Aorta (tissue), 5 donors: Measurements from ENCODE around the gene PLEKHA6. TPM values are rescaled to one million over a fixed set of nuclear protein-coding genes. Genes with fewer than 3 reads are reported as not detected.

Experiments used
- ATAC-seq: fragments of 200-7000 bp; cut with Tn5 transposase; one replicate; pipeline ENCODE4 v1.9.1; 2022; ENCODE audit warnings: moderate library complexity; ENCODE audit not compliant: low FRiP score
- DNase-seq, 2 donors: peaks; one replicate each; pipeline ENCODE4 v3.0.0-alpha.2; 2020
- H3K27ac ChIP-seq, 2 donors: one replicate each; pipeline ENCODE4 v1.5.1; 2013; ENCODE audit warnings: low read length in 2 of 2, mild to moderate bottlenecking in 2 of 2, moderate library complexity in 2 of 2, control low read depth in 1 of 2, inconsistent platforms in 1 of 2, low read depth in 1 of 2
- H3K27me3 ChIP-seq, 2 donors: one replicate each; pipeline ENCODE4 v1.6.1; 2013; ENCODE audit warnings: control low read depth in 1 of 2, low read length in 1 of 2, mild to moderate bottlenecking in 1 of 2, moderate library complexity in 1 of 2; ENCODE audit not compliant: insufficient read depth in 2 of 2, control insufficient read depth in 1 of 2
- H3K36me3 ChIP-seq, 2 donors: one replicate each; pipeline ENCODE4 v1.6.1; 2013; ENCODE audit warnings: control low read depth in 1 of 2, low read length in 1 of 2, mild to moderate bottlenecking in 1 of 2; ENCODE audit not compliant: insufficient read depth in 2 of 2, control insufficient read depth in 1 of 2
- H3K4me1 ChIP-seq, 2 donors: one replicate each; pipeline ENCODE4 v1.6.1; 2013; ENCODE audit warnings: low read length in 2 of 2, control low read depth in 1 of 2, mild to moderate bottlenecking in 1 of 2, moderate library complexity in 1 of 2; ENCODE audit not compliant: insufficient read depth in 2 of 2, control insufficient read depth in 1 of 2
- H3K4me3 ChIP-seq, 2 donors: one replicate each; pipeline ENCODE4 v1.5.1; 2013; ENCODE audit warnings: low read length in 2 of 2, control low read depth in 1 of 2, mild to moderate bottlenecking in 1 of 2
- H3K9me3 ChIP-seq: one replicate; pipeline ENCODE4 v1.6.1; 2013; ENCODE audit warnings: mild to moderate bottlenecking, low read length; ENCODE audit not compliant: control insufficient read depth
- WGBS, 2 donors: extraction: QIAGEN DNeasy Blood & Tissue Kit; methylation state at CpG; one replicate each; pipeline ENCODE4 v1.1.7; 2013; 5-methylcytosine and 5-hydroxymethylcytosine counted together
- intact Hi-C, 2 donors: fragments of 100-400 bp; cut with DNase I; formaldehyde crosslinking; loops; one replicate each; pipeline versions ENCODE4 v1.14.2 to v1.15.0; 2022
- polyA plus RNA-seq, 2 donors: library from polyadenylated mRNA; stranded (reverse); fragments of 200-250 nt; gene quantifications; one replicate each; pipeline ENCODE4 v1.2.3, GENCODE V29; 2013
- total RNA-seq, 2 donors: library from RNA; stranded (reverse); fragmentation: NEBNext Ultra II Directional; extraction: Animal tissue kit (Norgen Biotek cat#: 25700); gene quantifications; one replicate each; pipeline ENCODE4 v1.2.1, GENCODE V29; 2021
- donor health status: healthy with polysubstance abuse.
- donor health status: Bipolar disorder and iron deficiency.
- donor health status: DM: no; HTN: no; CAD: no.
- donor health status: DM: no; HTN: no; CAD: no.
- donor health status: DM: yes; HTN: yes; CAD: no.

PLEKHA6 gene
- total and polyA plus RNA-seq, 4 donors = 0.56 to 19.6 (median 5.0) TPM

DNA sequence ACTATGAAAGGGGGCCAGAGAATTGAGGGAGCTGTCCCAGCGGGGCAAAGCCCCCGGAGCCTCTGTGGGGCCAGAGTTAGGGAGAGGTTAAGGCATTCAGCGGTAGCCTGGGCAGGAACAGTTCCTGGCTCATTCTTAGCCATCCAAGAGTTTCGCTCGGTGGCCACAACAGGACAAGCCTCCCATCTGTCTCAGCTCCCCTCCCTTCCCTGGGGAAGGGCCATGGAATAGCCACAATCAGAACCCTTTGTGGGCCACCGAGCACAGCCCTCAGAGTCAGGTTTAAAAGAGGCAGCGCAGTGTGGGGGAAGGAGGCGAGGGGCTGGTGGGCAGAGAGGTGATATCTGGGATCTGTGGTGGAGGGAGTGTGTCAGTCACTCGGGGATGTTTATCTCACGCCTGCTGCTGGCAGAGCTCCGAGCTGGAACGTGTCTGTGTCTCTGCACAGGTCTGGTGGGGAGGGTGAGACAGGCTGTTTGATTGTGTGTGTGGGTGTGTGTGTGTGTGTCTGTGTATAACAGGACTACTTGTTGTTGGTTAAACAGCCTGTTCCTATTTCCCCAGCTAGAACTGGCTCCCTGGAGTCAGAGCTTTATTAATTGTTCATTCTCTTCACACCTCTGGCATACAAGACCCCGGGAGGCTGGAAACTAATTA lies 96.3 kb downstream of the PLEKHA6 start:
- no peaks in the 10 kb centered on the region for H3K9me3 ChIP-seq
- no peaks in the 10 kb centered on the region for H3K36me3 ChIP-seq
- H3K27ac ChIP-seq = no peak overlapping the region
- no peak for ATAC-seq
- H3K27me3 ChIP-seq = no peaks in the 10 kb centered on the region
- DNase-seq = no peak
- 47 to 54% methylated on average over 13 of the region's 13 CpGs for WGBS, 2 donors
- intact Hi-C loops = no loop called here
- no peak overlapping the region for H3K4me3 ChIP-seq
- no peaks in the 10 kb centered on the region for H3K4me1 ChIP-seq

DNA sequence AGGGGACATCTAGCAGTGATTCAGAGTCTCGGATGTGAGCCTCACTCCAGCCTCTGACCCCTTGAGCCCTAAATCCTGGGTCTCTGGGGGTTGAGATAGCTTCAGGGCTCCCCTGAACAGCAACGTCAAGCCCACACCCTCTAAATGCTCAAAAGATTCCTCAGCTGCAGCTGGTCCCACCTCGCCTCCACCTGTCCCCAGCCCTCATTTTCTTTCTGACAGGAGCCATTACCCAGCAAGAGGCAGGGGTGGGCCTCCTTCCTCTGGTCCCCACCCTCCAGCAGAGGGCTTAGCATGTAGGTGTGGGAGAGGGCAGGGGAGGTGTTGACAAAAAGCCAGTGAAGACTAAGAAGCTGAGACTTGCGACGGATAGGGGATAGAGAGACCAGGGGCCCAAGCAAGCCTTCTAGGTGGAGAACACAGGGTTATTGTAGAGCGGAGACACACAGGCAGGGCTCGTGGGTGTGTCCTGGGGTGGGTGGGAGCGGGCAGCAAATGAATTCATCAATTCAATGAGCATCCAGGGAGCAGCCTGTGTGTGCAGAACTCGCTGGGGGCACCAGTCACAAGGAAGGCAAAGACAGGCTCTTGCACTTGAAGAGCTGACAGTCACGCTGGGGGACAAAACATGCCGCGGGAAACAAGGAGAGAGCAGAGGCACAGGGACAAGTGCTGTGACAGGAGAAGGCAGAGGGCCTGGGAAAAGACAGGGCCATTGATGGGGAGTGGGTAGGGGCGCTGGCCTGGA lies 97.0 kb downstream of the PLEKHA6 start:
- no peaks in the 10 kb centered on the region for H3K4me1 ChIP-seq
- WGBS, 2 donors = 78 to 83% methylated on average over 13 of the region's 13 CpGs
- H3K36me3 ChIP-seq = no peaks in the 10 kb centered on the region
- no peak overlapping the region for H3K4me3 ChIP-seq
- DNase-seq (no peak), ATAC-seq (no peak)
- intact Hi-C loops = no loop called here
- no peaks in the 10 kb centered on the region for H3K27me3 ChIP-seq
- no peak overlapping the region for H3K27ac ChIP-seq
- no peaks in the 10 kb centered on the region for H3K9me3 ChIP-seq

DNA sequence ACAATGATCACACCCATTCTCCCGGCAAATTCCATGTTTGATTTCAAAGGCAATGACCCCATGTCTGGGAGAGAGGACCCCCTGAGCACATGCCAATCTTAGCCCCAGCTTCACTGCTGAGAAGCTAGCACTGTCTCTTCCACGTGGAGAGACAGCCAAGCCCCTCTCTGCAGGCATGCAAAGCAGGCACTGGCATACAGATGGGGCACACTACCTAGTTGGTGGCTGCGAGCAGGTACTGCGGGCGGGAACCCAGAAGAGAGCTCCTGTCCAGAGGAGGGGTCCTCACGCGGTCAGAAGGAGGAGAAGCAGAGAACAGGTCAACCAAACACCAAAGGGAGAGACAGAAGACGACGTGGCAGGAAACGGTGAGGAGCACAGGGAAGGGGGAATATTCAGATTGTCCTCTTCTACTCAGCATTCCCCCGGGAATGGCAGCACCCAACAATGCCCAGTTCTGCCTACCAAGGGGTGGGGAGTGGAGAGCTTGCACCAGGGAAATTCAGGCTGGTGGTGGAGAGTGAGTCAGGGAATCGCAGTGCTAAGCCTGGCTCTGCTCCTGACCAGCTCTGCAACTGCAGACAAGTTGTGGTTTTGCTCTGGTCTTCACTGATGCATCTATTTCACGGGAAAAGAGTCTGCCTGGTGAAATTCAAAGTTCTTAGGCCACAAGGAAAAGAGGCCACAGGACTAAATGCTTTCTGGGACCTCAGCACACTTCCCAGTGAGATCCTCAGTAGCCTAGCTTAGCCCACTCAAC lies 97.8 kb downstream of the PLEKHA6 start:
- ATAC-seq = no peak
- intact Hi-C loops = no loop called here
- no peaks in the 10 kb centered on the region for H3K36me3 ChIP-seq
- no peaks in the 10 kb centered on the region for H3K9me3 ChIP-seq
- H3K27me3 ChIP-seq = no peaks in the 10 kb centered on the region
- H3K4me1 ChIP-seq = no peaks in the 10 kb centered on the region
- H3K4me3 ChIP-seq = no peak overlapping the region
- H3K27ac ChIP-seq = no peak overlapping the region
- no peak for DNase-seq
- 74 to 77% methylated on average over 13 of the region's 13 CpGs for WGBS, 2 donors

DNA sequence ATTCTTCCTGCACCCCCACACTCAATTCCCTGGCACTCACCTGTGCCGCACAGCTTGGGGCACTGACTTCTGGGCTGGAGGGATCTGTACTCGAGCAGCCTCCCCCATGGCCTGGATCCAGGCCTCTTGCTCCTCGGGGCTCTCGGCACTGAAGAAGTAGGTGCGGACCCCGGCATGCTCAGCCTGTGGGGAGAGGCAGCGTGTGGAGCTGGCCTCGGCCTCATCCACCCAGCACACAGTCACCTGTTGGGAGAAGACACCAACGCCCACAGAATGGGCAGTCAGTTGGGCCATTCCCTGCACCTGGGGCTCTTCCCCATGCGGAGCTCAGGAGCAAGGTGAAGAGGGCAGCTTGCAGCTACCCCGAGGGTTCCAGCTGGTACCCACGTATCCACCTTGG lies 98.5 kb downstream of the PLEKHA6 start:
- intact Hi-C loops = no loop called here
- no peak for ATAC-seq

DNA sequence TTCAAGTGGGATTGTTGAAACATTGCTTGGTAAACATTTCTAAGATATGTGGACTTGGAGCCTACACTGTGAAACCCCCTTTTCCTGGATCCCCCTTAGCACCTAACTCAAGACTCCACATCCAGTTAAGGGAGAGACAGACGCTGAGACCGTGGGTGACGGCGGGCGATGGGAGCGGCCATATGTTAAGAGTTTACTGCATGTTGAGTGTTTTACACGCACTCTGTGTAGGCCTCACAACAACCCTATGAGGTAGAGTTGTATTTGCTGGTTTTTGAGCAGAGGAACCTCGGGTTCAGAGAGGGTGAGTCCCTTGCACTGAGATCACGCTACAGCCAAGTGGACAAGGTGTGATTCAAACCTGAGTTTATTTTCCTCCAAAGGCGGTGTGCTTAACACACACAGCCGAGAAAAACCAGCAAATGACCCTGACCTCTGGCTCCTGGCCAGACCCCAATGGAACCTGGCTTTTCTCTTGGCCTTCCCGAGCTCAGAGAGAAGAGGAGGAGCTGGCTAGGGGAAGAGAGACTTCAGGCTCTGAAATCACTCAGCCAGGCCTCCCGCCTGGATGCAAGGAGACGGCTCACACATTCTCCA lies 99.0 kb downstream of the PLEKHA6 start:
- Histone ChIP-seq H3K4me1 (no peaks in the 10 kb centered on the region), H3K36me3 (no peaks in the 10 kb centered on the region), H3K9me3 (no peaks in the 10 kb centered on the region), H3K27ac (no peak overlapping the region), H3K4me3 (no peak overlapping the region), H3K27me3 (no peaks in the 10 kb centered on the region)
- WGBS, 2 donors = 90 to 93% methylated on average over 14 of the region's 14 CpGs
- ATAC-seq = no peak
- peak in 1 of 2 donors; percentile 49 for DNase-seq
- intact Hi-C loops = no loop called here

More for the DNA sequence above, 98.5 kb downstream of the PLEKHA6 start:
- H3K27ac ChIP-seq = no peak overlapping the region
- WGBS, 2 donors = 94 to 95% methylated on average over 12 of the region's 12 CpGs
- H3K4me1 ChIP-seq = no peaks in the 10 kb centered on the region
- H3K9me3 ChIP-seq = no peaks in the 10 kb centered on the region
- H3K4me3 ChIP-seq = no peak overlapping the region
- no peaks in the 10 kb centered on the region for H3K27me3 ChIP-seq
- no peaks in the 10 kb centered on the region for H3K36me3 ChIP-seq
- no peak for DNase-seq

DNA sequence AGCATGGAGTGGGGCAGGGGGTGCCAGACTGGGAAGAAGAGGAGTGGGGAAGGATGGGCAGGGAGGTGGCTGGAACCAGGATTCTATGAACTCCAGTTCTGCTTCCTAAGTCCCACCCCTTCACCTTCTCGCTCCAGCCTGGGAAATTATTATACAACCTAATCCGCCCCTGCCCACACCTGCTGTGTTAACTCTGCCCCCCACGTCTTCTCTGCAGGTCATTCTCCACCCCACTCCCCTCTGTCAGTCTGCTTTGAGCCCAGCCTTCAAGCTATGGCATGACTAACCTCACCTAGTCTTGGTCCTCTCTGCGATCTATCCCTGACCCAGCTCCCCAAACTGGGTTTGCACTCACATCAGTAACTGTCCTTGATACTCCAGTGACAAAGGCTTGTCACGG lies 99.9 kb downstream of the PLEKHA6 start:
- WGBS, 2 donors = 98 to 100% methylated on average over 5 of the region's 5 CpGs
- Histone ChIP-seq H3K36me3 (no peaks in the 10 kb centered on the region), H3K27me3 (no peaks in the 10 kb centered on the region), H3K9me3 (no peaks in the 10 kb centered on the region), H3K4me1 (no peaks in the 10 kb centered on the region), H3K27ac (no peak overlapping the region), H3K4me3 (no peak overlapping the region)
- intact Hi-C loops = loop anchor here in 1 of 2 donors (2.0 kb wide), 1 partner anchor 103 kb away; no protein-coding TSS in a partner anchor
- no peak for ATAC-seq
- peak in 1 of 2 donors; percentile 14 for DNase-seq

DNA sequence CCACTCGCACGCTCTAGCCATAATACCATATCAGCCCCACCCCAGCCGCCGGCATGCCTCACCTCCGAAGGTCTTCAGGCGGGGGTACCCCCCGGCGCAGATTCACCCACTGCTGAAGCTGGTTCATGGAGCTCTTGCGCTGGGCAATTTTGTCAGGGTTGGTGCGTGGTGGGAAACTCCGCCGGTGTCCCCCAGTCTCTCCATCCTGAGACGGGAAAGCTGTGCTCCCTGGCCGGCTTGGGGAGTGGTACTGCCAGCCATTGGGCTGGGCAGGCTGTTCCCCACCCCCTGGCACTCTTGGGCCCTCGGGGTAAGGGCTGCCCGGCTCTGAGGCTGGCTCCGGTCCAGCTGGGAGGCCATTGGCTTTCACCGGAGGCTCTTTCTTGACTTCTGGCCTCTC lies 100.5 kb downstream of the PLEKHA6 start:
- no peaks in the 10 kb centered on the region for H3K36me3 ChIP-seq
- ATAC-seq = no peak
- peak in 1 of 2 donors; percentile 73 for DNase-seq
- intact Hi-C loops = loop anchor here in 1 of 2 donors (2.0 kb wide), 1 partner anchor 104 kb away; no protein-coding TSS in a partner anchor
- H3K27me3 ChIP-seq = no peaks in the 10 kb centered on the region
- WGBS, 2 donors = 92 to 93% methylated on average over 18 of the region's 18 CpGs
- no peaks in the 10 kb centered on the region for H3K9me3 ChIP-seq
- no peak overlapping the region for H3K4me3 ChIP-seq
- H3K4me1 ChIP-seq = no peaks in the 10 kb centered on the region
- no peak overlapping the region for H3K27ac ChIP-seq

DNA sequence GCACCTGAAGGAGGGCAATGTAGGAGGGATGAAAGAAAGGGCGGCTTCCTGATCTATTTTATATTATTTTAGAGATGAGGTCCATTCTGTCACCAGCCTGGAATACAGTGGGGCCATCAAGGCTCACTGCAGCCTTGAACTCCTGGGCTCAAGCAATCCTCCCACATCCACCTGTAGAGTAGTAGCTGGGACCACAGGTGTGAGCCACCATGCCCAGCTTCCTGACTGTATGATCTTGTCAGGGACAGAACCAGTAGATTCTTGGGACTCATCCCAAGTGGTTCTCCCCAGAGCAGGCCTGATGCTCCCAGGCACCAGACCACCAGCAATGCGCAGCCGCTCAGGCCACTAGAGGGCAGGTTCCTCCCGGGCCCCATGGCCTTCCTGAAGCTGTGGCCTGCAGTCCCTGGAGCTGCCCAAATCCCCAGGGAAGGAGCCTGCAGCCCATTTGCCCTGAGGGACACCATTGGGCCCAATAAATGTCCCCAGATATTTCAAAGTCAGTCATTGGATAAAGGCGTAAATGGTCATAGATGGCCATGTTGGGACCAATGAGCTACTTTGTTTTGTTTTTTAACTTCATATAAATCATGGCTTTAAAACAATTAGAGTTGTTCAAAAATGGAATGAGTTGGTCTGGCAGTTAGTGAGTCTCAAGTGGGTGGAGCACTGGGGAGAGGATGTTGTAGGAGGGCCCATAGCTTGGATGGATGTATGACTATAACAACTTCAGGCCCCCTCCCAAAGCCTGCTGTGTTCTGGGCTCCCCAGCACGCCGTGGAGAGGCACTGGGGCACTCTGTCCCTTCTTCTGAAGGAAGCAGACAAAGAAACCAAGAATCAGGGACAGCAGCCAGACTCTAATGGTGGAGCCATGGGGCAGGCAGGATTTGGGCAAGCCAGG lies 101.3 kb downstream of the PLEKHA6 start:
- H3K9me3 ChIP-seq = no peaks in the 10 kb centered on the region
- H3K27me3 ChIP-seq = no peaks in the 10 kb centered on the region
- H3K27ac ChIP-seq = no peak overlapping the region
- DNase-seq (peak; percentile 65 to 80), ATAC-seq (no peak)
- intact Hi-C loops = loop anchor here in 1 of 2 donors (2.0 kb wide), 1 partner anchor 104 kb away; no protein-coding TSS in a partner anchor
- H3K4me1 ChIP-seq = no peaks in the 10 kb centered on the region
- no peak overlapping the region for H3K4me3 ChIP-seq
- 71 to 74% methylated on average over 7 of the region's 7 CpGs for WGBS, 2 donors
- H3K36me3 ChIP-seq = no peaks in the 10 kb centered on the region
